GM21526 (cell line): ENCODE results near the gene MMP20.

ENCODE experiments used
- ATAC-seq: cut with Tn5 transposase; IDR thresholded peaks from one replicate; pipeline ENCODE4 v1.9.1; 2021; ENCODE audit warnings: moderate library complexity; ENCODE audit not compliant: unreplicated experiment, low FRiP score

The MMP20 gene

GRCh38 chr11:102592634-102593581 lies 32.2 kb downstream of the MMP20 start:
- no peak for ATAC-seq

- no peak for ATAC-seq
These were observed 33.0 kb downstream of the MMP20 start for GRCh38 chr11:102592131-102592530.

- no peak for ATAC-seq
These were observed 33.9 kb downstream of the MMP20 start for GRCh38 chr11:102591160-102591718.

GRCh38 chr11:102590276-102591049 lies 34.7 kb downstream of the MMP20 start:
- ATAC-seq, result no peak

GRCh38 chr11:102589047-102589459 lies 36.1 kb downstream of the MMP20 start:
- peak; percentile 71 for ATAC-seq

GRCh38 chr11:102587722-102588121 lies 37.4 kb downstream of the MMP20 start:
- ATAC-seq, result no peak

- no peak for ATAC-seq
These were observed 41.8 kb downstream of the MMP20 start for GRCh38 chr11:102583141-102583873.

- no peak for ATAC-seq
These were observed 43.0 kb downstream of the MMP20 start for GRCh38 chr11:102582140-102582539.

GRCh38 chr11:102581066-102581465 lies 44.1 kb downstream of the MMP20 start:
- no peak for ATAC-seq

GRCh38 chr11:102580185-102580951 lies 44.8 kb downstream of the MMP20 start:
- ATAC-seq, result no peak

GRCh38 chr11:102577723-102578122 lies 47.4 kb downstream of the MMP20 start:
- ATAC-seq, result no peak

GRCh38 chr11:102577182-102577581 lies 48.0 kb downstream of the MMP20 start:
- ATAC-seq, result no peak

GRCh38 chr11:102576350-102576749 lies 48.8 kb downstream of the MMP20 start:
- no peak for ATAC-seq

GRCh38 chr11:102575012-102575411 lies 50.1 kb downstream of the MMP20 start:
- ATAC-seq, result no peak

GRCh38 chr11:102573851-102574250 lies 51.3 kb downstream of the MMP20 start:
- no peak for ATAC-seq

GRCh38 chr11:102572554-102573220 lies 52.4 kb downstream of the MMP20 start:
- ATAC-seq, result no peak

- no peak for ATAC-seq
These were observed 56.3 kb downstream of the MMP20 start for GRCh38 chr11:102568851-102569250.

- no peak for ATAC-seq
These were observed 59.0 kb downstream of the MMP20 start for GRCh38 chr11:102566112-102566511.

GRCh38 chr11:102564110-102564509 lies 61.0 kb downstream of the MMP20 start:
- peak; percentile 63 for ATAC-seq
